Measurements from ENCODE around the gene IDE. TPM values are rescaled to one million over a fixed set of nuclear protein-coding genes. Genes with fewer than 3 reads are reported as not detected.

Gene IDE
- 10 to 100 TPM; 41.2 to 50.2 TPM for total RNA-seq
- polyA plus RNA-seq (ENCODE audit: insufficient read length in 6 of 6), result 10 to 100 TPM; 19.2 to 24.9 (median 21.6) TPM
- long read RNA-seq, donor 1, result 0 reads
- long read RNA-seq, donor 2, full-length matches to known transcripts, result 2 of 2 reads
- long read RNA-seq, donor 2, partial matches to known transcripts, result 0 of 2 reads
- long read RNA-seq, donor 2, other reads (novel, unspliced or antisense), result 0 of 2 reads
- long read RNA-seq, donor 3, result 0 reads
- long read RNA-seq, donor 4, result 0 reads
- long read RNA-seq, donor 5, full-length matches to known transcripts, result 1 of 1 reads
- long read RNA-seq, donor 5, partial matches to known transcripts, result 0 of 1 reads
- long read RNA-seq, donor 5, other reads (novel, unspliced or antisense), result 0 of 1 reads
- long read RNA-seq, donor 6, result 0 reads
- long read RNA-seq, donor 7, full-length matches to known transcripts, result 1 of 1 reads
- long read RNA-seq, donor 7, partial matches to known transcripts, result 0 of 1 reads
- long read RNA-seq, donor 7, other reads (novel, unspliced or antisense), result 0 of 1 reads
- long read RNA-seq, donor 8, full-length matches to known transcripts, result 4 of 4 reads
- long read RNA-seq, donor 8, partial matches to known transcripts, result 0 of 4 reads
- long read RNA-seq, donor 8, other reads (novel, unspliced or antisense), result 0 of 4 reads
- long read RNA-seq, donor 9, result 0 reads
- long read RNA-seq, donor 10, partial matches to known transcripts, result 1 of 2 reads
- long read RNA-seq, donor 10, other reads (novel, unspliced or antisense), result 1 of 2 reads
- long read RNA-seq, donor 11, full-length matches to known transcripts, result 1 of 1 reads
- long read RNA-seq, donor 11, partial matches to known transcripts, result 0 of 1 reads
- long read RNA-seq, donor 11, other reads (novel, unspliced or antisense), result 0 of 1 reads
- long read RNA-seq, donor 12, result 0 reads

- H3K36me3 ChIP-seq, result no peaks in the 10 kb centered on the region
- H3K27ac ChIP-seq, result peak within 1 kb of the TSS; percentile 95 to 96
- ATAC-seq (peak; percentile 94), DNase-seq (peak; percentile 83 to 97 (median 91))
- H3K4me3 ChIP-seq, result peak within 1 kb of the TSS; percentile 91 to 92
- H3K9me3 ChIP-seq, result no peaks in the 10 kb centered on the region
- TF ChIP-seq CTCF (IDR thresholded peaks at IDR 0.05), result peak in 1 of 2 donors; percentile 78
- H3K4me1 ChIP-seq, result peaks cover 4 to 39% of the 10 kb centered on the region in 2 donors
- no peaks in the 10 kb centered on the region for H3K27me3 ChIP-seq
- intact Hi-C loops (cut with DNase I), result loop anchor here in 1 of 2 donors (5.0 kb wide), 1 partner anchor 57 kb away; no protein-coding TSS in a partner anchor
These were observed at the start of gene IDE for GRCh38 chr10:92573798-92574547. Gene IDE (minus strand): TSS chr10:92574093. CDS start chr10:92574019, 74 bp downstream.

- intact Hi-C loops (cut with DNase I), result no loop called here
- TF ChIP-seq CTCF (IDR thresholded peaks at IDR 0.05), result no peak
- Histone ChIP-seq H3K9me3 (no peaks in the 10 kb centered on the region), H3K27ac (no peak overlapping the region), H3K4me1 (no peaks in the 10 kb centered on the region), H3K4me3 (no peak overlapping the region), H3K27me3 (no peaks in the 10 kb centered on the region), H3K36me3 (peaks cover 0 to 14% of the 10 kb centered on the region in 2 donors)
- ATAC-seq (no peak), DNase-seq (no peak)
These were observed 45.5 kb upstream of the IDE start for GRCh38 chr10:92619368-92619767.

DNA sequence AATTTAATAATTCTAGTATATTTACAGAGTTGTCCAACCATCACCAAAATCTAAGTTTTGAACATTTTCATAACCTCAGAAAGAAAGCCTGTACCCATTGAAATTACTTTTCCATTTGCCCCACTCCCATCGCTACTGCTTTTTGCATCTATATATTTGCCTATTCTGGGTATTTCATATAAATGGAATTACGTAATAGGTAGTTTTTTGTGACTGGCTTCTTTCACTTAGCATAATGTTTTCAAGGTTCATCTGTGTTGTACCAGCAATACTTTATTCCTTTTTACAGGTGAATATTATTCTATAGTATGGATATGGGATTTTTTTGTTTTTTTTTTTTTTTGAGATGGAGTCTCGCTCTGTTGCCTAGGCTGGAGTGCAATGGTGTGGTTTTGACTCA is 41.6 kb upstream of the IDE start:
- H3K27ac ChIP-seq, result no peak overlapping the region
- H3K4me3 ChIP-seq, result no peak overlapping the region
- peaks cover 0 to 10% of the 10 kb centered on the region in 2 donors for H3K36me3 ChIP-seq
- H3K4me1 ChIP-seq, result no peaks in the 10 kb centered on the region
- ATAC-seq (no peak), DNase-seq (no peak)
- no peak for TF ChIP-seq CTCF (IDR thresholded peaks at IDR 0.05)
- no peaks in the 10 kb centered on the region for H3K27me3 ChIP-seq
- intact Hi-C loops (cut with DNase I), result no loop called here
- H3K9me3 ChIP-seq, result no peaks in the 10 kb centered on the region

GRCh38 chr10:92604841-92605240 is 30.9 kb upstream of the IDE start:
- no peaks in the 10 kb centered on the region for H3K4me1 ChIP-seq
- ATAC-seq (no peak), DNase-seq (no peak)
- no peak overlapping the region for H3K27ac ChIP-seq
- TF ChIP-seq CTCF (IDR thresholded peaks at IDR 0.05), result no peak
- intact Hi-C loops (cut with DNase I), result no loop called here
- no peaks in the 10 kb centered on the region for H3K36me3 ChIP-seq
- H3K9me3 ChIP-seq, result no peaks in the 10 kb centered on the region
- H3K27me3 ChIP-seq, result no peaks in the 10 kb centered on the region
- no peak overlapping the region for H3K4me3 ChIP-seq

Measured in left lung (tissue), 14 donors.